Ascending aorta (tissue), 2 donors: ENCODE measurements around the gene CA10. TPM values are rescaled to one million over a fixed set of nuclear protein-coding genes. Genes with fewer than 3 reads are reported as not detected.

ENCODE experiments used
- DNase-seq, 2 donors: peaks; one replicate each; pipeline ENCODE4 v3.0.0-alpha.2; 2019; ENCODE audit warnings: low spot score in 2 of 2
- H3K27ac ChIP-seq, 2 donors: fragments of 200-600 bp; sonication (generic); one replicate each; pipeline ENCODE4 v1.5.1; 2016 to 2017; ENCODE audit warnings: mild to moderate bottlenecking in 1 of 2
- H3K27me3 ChIP-seq: fragments of 200-600 bp; sonication (generic); one replicate; pipeline ENCODE4 v1.5.1; 2017
- H3K36me3 ChIP-seq, 2 donors: fragments of 200-600 bp; sonication (generic); one replicate each; pipeline ENCODE4 v1.5.1; 2016
- H3K4me1 ChIP-seq, 2 donors: fragments of 200-600 bp; sonication (generic); one replicate each; pipeline ENCODE4 v1.5.1; 2016 to 2017; ENCODE audit warnings: mild to moderate bottlenecking in 1 of 2
- H3K4me3 ChIP-seq, 2 donors: fragments of 200-600 bp; sonication (generic); one replicate each; pipeline ENCODE4 v1.5.1; 2016 to 2017; ENCODE audit warnings: mild to moderate bottlenecking in 1 of 2
- H3K9me3 ChIP-seq, 2 donors: fragments of 200-600 bp; sonication (generic); one replicate each; pipeline ENCODE4 v1.5.1; 2016
- intact Hi-C: fragments of 100-400 bp; cut with DNase I; formaldehyde crosslinking; loops from one replicate; pipeline ENCODE4 v1.15.1; 2023
- total RNA-seq: library from RNA; depleted of rRNA; stranded (reverse); fragments of >200 nt; gene quantifications from one replicate; pipeline ENCODE4 v1.1.0, GENCODE V29; 2016
- TF ChIP-seq, protein P1 (sequence below), 3 experiments: fragments of 200-600 bp in 2 of 3; fragments of 450-650 bp in 1 of 3; sonication (generic) in 2 of 3; IDR thresholded peaks; one replicate each; pipeline ENCODE4 v1.5.1; 2016 to 2019; ENCODE audit warnings: antibody characterized with exemption in 3 of 3, mild to moderate bottlenecking in 1 of 3, moderate library complexity in 1 of 3

The CA10 gene
- total RNA-seq, 1 donor from 2014 or later, result not detected

DNA sequence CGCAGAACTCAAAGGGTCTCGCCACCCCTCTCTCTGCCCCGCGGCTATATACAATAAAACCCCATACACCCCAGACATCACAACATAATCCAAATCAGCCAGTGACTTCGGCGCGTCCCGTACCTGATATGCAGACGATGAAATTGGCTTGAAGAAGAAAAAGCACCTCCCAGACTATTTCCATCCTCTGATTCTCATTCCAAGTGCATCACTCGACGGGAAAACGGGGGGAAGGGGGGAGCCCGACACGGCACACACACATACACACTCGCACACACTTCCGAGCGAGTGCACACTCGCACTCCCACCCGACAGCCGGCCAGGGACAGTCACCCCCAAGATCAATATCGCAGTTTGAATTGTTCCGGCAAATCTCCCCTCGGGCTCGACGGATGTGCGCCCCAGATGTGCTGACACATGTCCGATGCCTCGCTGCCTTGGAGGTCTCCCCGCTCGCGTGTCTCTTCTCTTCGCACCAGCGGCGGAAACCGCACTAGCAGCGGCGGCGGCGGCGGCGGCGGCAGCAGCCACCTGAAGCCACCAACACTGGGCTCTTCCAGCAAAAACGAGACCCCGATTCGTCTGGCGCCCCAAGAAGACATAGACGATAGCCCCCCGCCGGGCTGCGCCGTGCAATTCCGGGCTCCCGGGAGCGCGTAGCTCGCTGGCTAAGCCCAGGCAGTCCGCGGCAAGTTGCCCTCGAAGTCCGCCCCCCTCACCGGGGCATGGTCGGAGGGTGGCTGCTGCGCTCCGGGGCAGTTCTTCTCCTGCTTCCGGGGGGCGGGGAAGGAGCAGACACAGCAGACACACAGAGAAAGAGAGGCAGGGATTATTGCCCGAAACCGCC is 688 bp downstream of the CA10 start:
- Histone ChIP-seq H3K27me3 (no peaks in the 10 kb centered on the region), H3K27ac (no peak overlapping the region), H3K9me3 (no peaks in the 10 kb centered on the region), H3K4me3 (no peak overlapping the region), H3K4me1 (no peaks in the 10 kb centered on the region), H3K36me3 (no peaks in the 10 kb centered on the region)
- TF ChIP-seq, protein P1, sequence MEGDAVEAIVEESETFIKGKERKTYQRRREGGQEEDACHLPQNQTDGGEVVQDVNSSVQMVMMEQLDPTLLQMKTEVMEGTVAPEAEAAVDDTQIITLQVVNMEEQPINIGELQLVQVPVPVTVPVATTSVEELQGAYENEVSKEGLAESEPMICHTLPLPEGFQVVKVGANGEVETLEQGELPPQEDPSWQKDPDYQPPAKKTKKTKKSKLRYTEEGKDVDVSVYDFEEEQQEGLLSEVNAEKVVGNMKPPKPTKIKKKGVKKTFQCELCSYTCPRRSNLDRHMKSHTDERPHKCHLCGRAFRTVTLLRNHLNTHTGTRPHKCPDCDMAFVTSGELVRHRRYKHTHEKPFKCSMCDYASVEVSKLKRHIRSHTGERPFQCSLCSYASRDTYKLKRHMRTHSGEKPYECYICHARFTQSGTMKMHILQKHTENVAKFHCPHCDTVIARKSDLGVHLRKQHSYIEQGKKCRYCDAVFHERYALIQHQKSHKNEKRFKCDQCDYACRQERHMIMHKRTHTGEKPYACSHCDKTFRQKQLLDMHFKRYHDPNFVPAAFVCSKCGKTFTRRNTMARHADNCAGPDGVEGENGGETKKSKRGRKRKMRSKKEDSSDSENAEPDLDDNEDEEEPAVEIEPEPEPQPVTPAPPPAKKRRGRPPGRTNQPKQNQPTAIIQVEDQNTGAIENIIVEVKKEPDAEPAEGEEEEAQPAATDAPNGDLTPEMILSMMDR (IDR thresholded peaks at IDR 0.05), result no peak
- no peak for DNase-seq
- intact Hi-C loops, result no loop called here

DNA sequence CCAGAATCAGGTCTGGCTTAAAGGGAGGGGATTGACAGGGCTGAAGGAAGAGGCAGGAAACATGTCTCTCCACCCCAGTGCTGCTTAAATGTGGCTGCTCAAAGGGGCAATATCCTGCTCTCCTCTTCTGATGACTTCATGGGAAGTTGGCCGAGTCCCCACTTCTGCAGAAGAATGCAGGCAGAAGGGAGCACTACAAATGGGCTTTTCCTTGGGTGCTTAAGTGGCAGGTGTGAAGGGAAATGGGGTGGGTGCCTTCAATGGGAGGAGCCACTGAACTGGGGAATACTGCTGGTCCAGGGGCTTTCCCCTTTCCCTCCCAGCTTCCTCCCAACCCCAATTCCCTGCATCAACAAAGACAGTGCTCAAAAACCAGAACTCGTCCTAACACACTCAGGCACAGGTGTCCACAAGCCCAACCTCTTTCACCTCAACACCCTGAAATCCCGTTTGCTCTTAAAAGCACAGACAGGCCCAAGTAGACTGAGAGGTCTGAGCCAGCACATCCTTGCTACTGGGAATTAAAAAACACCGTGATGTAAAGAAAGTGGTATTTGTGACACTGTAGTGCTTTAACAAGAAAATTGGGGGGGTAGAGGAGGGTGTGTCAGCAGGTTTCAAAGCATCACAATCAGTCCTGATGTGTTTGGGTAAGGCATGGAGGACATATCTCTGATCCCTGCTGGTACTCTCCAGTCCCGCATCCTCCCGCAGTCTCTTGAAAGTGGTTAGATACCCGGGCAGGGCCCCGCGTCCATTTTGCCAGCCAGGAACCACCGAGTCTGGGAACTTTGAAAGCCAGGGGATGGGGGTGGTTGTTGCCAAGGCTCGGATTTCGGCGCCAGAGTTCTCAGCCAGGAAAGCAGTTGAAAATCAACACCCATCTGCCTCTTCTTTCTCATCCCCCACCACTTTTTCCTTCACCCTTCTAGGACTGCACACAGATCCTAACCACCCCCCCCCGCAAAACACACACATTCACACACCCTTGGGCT is 1.6 kb downstream of the CA10 start:
- H3K9me3 ChIP-seq, result no peaks in the 10 kb centered on the region
- no peaks in the 10 kb centered on the region for H3K27me3 ChIP-seq
- no peak overlapping the region for H3K4me3 ChIP-seq
- intact Hi-C loops, result no loop called here
- DNase-seq, result no peak
- H3K27ac ChIP-seq, result no peak overlapping the region
- TF ChIP-seq, protein P1 (IDR thresholded peaks at IDR 0.05), result no peak
- H3K36me3 ChIP-seq, result no peaks in the 10 kb centered on the region
- H3K4me1 ChIP-seq, result no peaks in the 10 kb centered on the region

GRCh38 chr17:52155301-52155700 is 3.2 kb downstream of the CA10 start:
- H3K36me3 ChIP-seq, result no peaks in the 10 kb centered on the region
- intact Hi-C loops, result no loop called here
- no peaks in the 10 kb centered on the region for H3K9me3 ChIP-seq
- no peaks in the 10 kb centered on the region for H3K27me3 ChIP-seq
- TF ChIP-seq, protein P1 (IDR thresholded peaks at IDR 0.05), result no peak
- no peak for DNase-seq
- no peaks in the 10 kb centered on the region for H3K4me1 ChIP-seq
- no peak overlapping the region for H3K4me3 ChIP-seq
- no peak overlapping the region for H3K27ac ChIP-seq

DNA sequence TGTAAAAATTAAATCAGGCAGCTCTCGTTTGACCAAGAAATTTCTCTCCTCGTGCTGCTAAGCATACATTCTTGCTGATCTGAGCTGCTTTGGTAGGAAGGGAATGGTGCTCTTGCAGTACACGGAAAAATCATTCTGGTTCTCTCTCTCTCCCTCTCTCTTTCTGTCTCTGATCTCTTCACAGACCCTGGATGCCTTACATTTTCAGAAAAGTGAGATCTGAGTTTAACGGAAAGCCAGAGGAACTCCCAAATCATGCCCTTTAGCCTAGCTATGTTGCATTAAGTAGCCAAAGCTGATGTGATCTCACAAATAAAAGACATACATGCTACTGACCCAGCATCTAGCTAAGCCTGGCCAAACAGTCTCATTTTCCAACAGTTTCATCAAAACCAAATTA is 4.0 kb downstream of the CA10 start:
- Histone ChIP-seq H3K9me3 (no peaks in the 10 kb centered on the region), H3K4me3 (no peak overlapping the region), H3K4me1 (no peaks in the 10 kb centered on the region), H3K27ac (no peak overlapping the region), H3K27me3 (no peaks in the 10 kb centered on the region), H3K36me3 (no peaks in the 10 kb centered on the region)
- intact Hi-C loops, result no loop called here
- TF ChIP-seq, protein P1 (IDR thresholded peaks at IDR 0.05), result no peak
- no peak for DNase-seq

GRCh38 chr17:52150935-52151334 is 7.6 kb downstream of the CA10 start:
- Histone ChIP-seq H3K27me3 (no peaks in the 10 kb centered on the region), H3K4me1 (no peaks in the 10 kb centered on the region), H3K4me3 (no peak overlapping the region), H3K9me3 (no peaks in the 10 kb centered on the region), H3K36me3 (no peaks in the 10 kb centered on the region), H3K27ac (no peak overlapping the region)
- TF ChIP-seq, protein P1 (IDR thresholded peaks at IDR 0.05), result no peak
- no peak for DNase-seq
- intact Hi-C loops, result no loop called here
